Mucosa of rectum (tissue), 2 donors: ENCODE data around the gene NSD1.

Source experiments
- H3K27ac ChIP-seq, 2 donors: one replicate each; pipeline ENCODE4 v1.7.0; 2013; ENCODE audit warnings: inconsistent platforms in 2 of 2, low read depth in 2 of 2, low read length in 2 of 2
- H3K27me3 ChIP-seq, 2 donors: one replicate each; pipeline ENCODE4 v1.7.0; 2013; ENCODE audit warnings: low read length in 2 of 2; ENCODE audit not compliant: control insufficient read depth in 2 of 2, insufficient read depth in 2 of 2
- H3K36me3 ChIP-seq, 2 donors: one replicate each; pipeline ENCODE4 v1.7.0; 2013; ENCODE audit warnings: low read length in 2 of 2; ENCODE audit not compliant: control insufficient read depth in 2 of 2, insufficient read depth in 2 of 2
- H3K4me1 ChIP-seq, 2 donors: one replicate each; pipeline ENCODE4 v1.7.0; 2013; ENCODE audit warnings: low read length in 2 of 2, mild to moderate bottlenecking in 1 of 2; ENCODE audit not compliant: control insufficient read depth in 2 of 2, insufficient read depth in 2 of 2
- H3K4me3 ChIP-seq, 2 donors: one replicate each; pipeline ENCODE4 v1.7.0; 2013; ENCODE audit warnings: low read length in 2 of 2
- H3K9ac ChIP-seq, 2 donors: one replicate each; pipeline ENCODE4 v1.7.0; 2013; ENCODE audit warnings: low read length in 2 of 2, low read depth in 1 of 2, mild to moderate bottlenecking in 1 of 2
- H3K9me3 ChIP-seq, 2 donors: one replicate each; pipeline ENCODE4 v1.7.0; 2013; ENCODE audit warnings: low read length in 2 of 2; ENCODE audit not compliant: control insufficient read depth in 2 of 2
- donor health status: healthy.
- donor health status: Normal muscosa, but diverticular disease.

The NSD1 gene

GRCh38 chr5:177226860-177227259 is 93.3 kb downstream of the NSD1 start:
- Histone ChIP-seq H3K36me3 (peaks cover 0 to 24% of the 10 kb centered on the region in 2 donors), H3K27ac (no peak overlapping the region), H3K4me3 (no peak overlapping the region), H3K9ac (no peak overlapping the region), H3K4me1 (no peaks in the 10 kb centered on the region), H3K27me3 (no peaks in the 10 kb centered on the region), H3K9me3 (no peaks in the 10 kb centered on the region)

GRCh38 chr5:177228751-177229150 is 95.2 kb downstream of the NSD1 start:
- H3K9ac ChIP-seq = no peak overlapping the region
- no peaks in the 10 kb centered on the region for H3K9me3 ChIP-seq
- no peak overlapping the region for H3K4me3 ChIP-seq
- no peaks in the 10 kb centered on the region for H3K27me3 ChIP-seq
- peaks cover 0 to 24% of the 10 kb centered on the region in 2 donors for H3K36me3 ChIP-seq
- H3K27ac ChIP-seq = no peak overlapping the region
- no peaks in the 10 kb centered on the region for H3K4me1 ChIP-seq

- no peak overlapping the region for H3K9ac ChIP-seq
- no peaks in the 10 kb centered on the region for H3K4me1 ChIP-seq
- no peak overlapping the region for H3K27ac ChIP-seq
- H3K4me3 ChIP-seq = no peak overlapping the region
- H3K9me3 ChIP-seq = no peaks in the 10 kb centered on the region
- no peaks in the 10 kb centered on the region for H3K27me3 ChIP-seq
- peaks cover under 1 to 24% of the 10 kb centered on the region in 2 donors for H3K36me3 ChIP-seq
Observed at GRCh38 chr5:177230660-177231059, 97.1 kb downstream of the NSD1 start.

GRCh38 chr5:177231479-177232250 is 98.1 kb downstream of the NSD1 start:
- Histone ChIP-seq H3K9ac (no peak overlapping the region), H3K9me3 (no peaks in the 10 kb centered on the region), H3K36me3 (peaks cover 8 to 26% of the 10 kb centered on the region in 2 donors), H3K4me3 (no peak overlapping the region), H3K4me1 (no peaks in the 10 kb centered on the region), H3K27ac (no peak overlapping the region), H3K27me3 (no peaks in the 10 kb centered on the region)

GRCh38 chr5:177232358-177232757 is 98.8 kb downstream of the NSD1 start:
- H3K27ac ChIP-seq = no peak overlapping the region
- H3K4me1 ChIP-seq = no peaks in the 10 kb centered on the region
- H3K4me3 ChIP-seq = no peak overlapping the region
- no peak overlapping the region for H3K9ac ChIP-seq
- no peaks in the 10 kb centered on the region for H3K9me3 ChIP-seq
- H3K36me3 ChIP-seq = peaks cover 8 to 30% of the 10 kb centered on the region in 2 donors
- H3K27me3 ChIP-seq = no peaks in the 10 kb centered on the region

GRCh38 chr5:177232761-177233160 is 99.2 kb downstream of the NSD1 start:
- Histone ChIP-seq H3K36me3 (peaks cover 8 to 32% of the 10 kb centered on the region in 2 donors), H3K27me3 (no peaks in the 10 kb centered on the region), H3K9ac (no peak overlapping the region), H3K4me1 (no peaks in the 10 kb centered on the region), H3K4me3 (no peak overlapping the region), H3K27ac (no peak overlapping the region), H3K9me3 (no peaks in the 10 kb centered on the region)

- Histone ChIP-seq H3K4me1 (no peaks in the 10 kb centered on the region), H3K36me3 (peaks cover 10 to 35% of the 10 kb centered on the region in 2 donors), H3K27ac (no peak overlapping the region), H3K27me3 (no peaks in the 10 kb centered on the region), H3K4me3 (no peak overlapping the region), H3K9ac (no peak overlapping the region), H3K9me3 (no peaks in the 10 kb centered on the region)
Observed at GRCh38 chr5:177233206-177233605, 99.6 kb downstream of the NSD1 start.

- H3K4me3 ChIP-seq = no peak overlapping the region
- no peaks in the 10 kb centered on the region for H3K9me3 ChIP-seq
- H3K27me3 ChIP-seq = no peaks in the 10 kb centered on the region
- H3K36me3 ChIP-seq = peaks cover 15 to 41% of the 10 kb centered on the region in 2 donors
- H3K27ac ChIP-seq = no peak overlapping the region
- no peak overlapping the region for H3K9ac ChIP-seq
- H3K4me1 ChIP-seq = no peaks in the 10 kb centered on the region
Observed at GRCh38 chr5:177233802-177234201, 100.2 kb downstream of the NSD1 start.

GRCh38 chr5:177234841-177235240 is 101.3 kb downstream of the NSD1 start:
- H3K27ac ChIP-seq = no peak overlapping the region
- H3K4me1 ChIP-seq = no peaks in the 10 kb centered on the region
- no peak overlapping the region for H3K9ac ChIP-seq
- no peaks in the 10 kb centered on the region for H3K9me3 ChIP-seq
- no peaks in the 10 kb centered on the region for H3K27me3 ChIP-seq
- H3K36me3 ChIP-seq = peaks cover 23 to 46% of the 10 kb centered on the region in 2 donors
- H3K4me3 ChIP-seq = no peak overlapping the region

GRCh38 chr5:177241768-177242167 is 108.2 kb downstream of the NSD1 start:
- no peak overlapping the region for H3K4me3 ChIP-seq
- no peak overlapping the region for H3K9ac ChIP-seq
- peaks cover 43 to 62% of the 10 kb centered on the region in 2 donors for H3K36me3 ChIP-seq
- no peaks in the 10 kb centered on the region for H3K4me1 ChIP-seq
- no peak overlapping the region for H3K27ac ChIP-seq
- no peaks in the 10 kb centered on the region for H3K9me3 ChIP-seq
- no peaks in the 10 kb centered on the region for H3K27me3 ChIP-seq
